Neural progenitor cell (in vitro differentiated cells): ENCODE measurements around the gene GADL1.

ENCODE experiments used
- EZH2 ChIP-seq: fragments of 200-600 bp; sonication (generic); IDR thresholded peaks from 2 replicates; pipeline ENCODE4 v1.6.1; 2017; ENCODE audit warnings: antibody characterized with exemption, mild to moderate bottlenecking, moderate library complexity
- TF ChIP-seq, protein P1 (sequence below): fragments of 200-600 bp; sonication (generic); IDR thresholded peaks from 2 replicates; pipeline ENCODE4 v1.5.1; 2017; ENCODE audit warnings: antibody characterized with exemption, mild to moderate bottlenecking

DNA sequence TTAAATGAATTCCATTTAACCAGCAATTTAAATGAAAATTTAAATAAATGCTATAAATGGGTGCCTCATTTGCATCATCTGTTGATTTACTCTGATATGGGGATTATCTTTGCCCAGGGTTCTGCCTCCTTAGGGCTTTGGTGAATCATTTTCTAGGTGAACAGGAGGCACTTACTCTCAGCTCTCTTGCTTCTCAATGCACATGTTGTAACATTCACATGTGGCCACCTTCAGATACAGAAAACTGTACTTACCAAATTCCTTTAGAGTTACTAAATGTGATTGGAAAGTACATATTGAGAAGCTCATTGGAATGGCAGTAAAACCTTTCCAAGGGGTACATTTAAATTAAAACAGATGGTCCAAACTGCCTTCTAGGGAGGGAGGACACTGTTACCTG lies 20.8 kb downstream of the GADL1 start:
- TF ChIP-seq, protein P1, sequence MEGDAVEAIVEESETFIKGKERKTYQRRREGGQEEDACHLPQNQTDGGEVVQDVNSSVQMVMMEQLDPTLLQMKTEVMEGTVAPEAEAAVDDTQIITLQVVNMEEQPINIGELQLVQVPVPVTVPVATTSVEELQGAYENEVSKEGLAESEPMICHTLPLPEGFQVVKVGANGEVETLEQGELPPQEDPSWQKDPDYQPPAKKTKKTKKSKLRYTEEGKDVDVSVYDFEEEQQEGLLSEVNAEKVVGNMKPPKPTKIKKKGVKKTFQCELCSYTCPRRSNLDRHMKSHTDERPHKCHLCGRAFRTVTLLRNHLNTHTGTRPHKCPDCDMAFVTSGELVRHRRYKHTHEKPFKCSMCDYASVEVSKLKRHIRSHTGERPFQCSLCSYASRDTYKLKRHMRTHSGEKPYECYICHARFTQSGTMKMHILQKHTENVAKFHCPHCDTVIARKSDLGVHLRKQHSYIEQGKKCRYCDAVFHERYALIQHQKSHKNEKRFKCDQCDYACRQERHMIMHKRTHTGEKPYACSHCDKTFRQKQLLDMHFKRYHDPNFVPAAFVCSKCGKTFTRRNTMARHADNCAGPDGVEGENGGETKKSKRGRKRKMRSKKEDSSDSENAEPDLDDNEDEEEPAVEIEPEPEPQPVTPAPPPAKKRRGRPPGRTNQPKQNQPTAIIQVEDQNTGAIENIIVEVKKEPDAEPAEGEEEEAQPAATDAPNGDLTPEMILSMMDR: no peak
- TF ChIP-seq EZH2: no peak
